Esophagus muscularis mucosa (tissue), 4 donors: Measurements from ENCODE around the gene DYRK4. TPM values are rescaled to one million over a fixed set of nuclear protein-coding genes. Genes with fewer than 3 reads are reported as not detected.

Source experiments
- DNase-seq: peaks from one replicate; pipeline ENCODE4 v3.0.0-alpha.2; 2017; ENCODE audit errors: extremely low spot score
- H3K27ac ChIP-seq, 4 donors: fragments of 200-600 bp; sonication (generic); replicated peaks in 1 of 4; 1 replicate in 3 of 4; 2 replicates in 1 of 4; pipeline ENCODE4 v1.5.1; 2016 to 2019; ENCODE audit warnings: mild to moderate bottlenecking in 1 of 4
- H3K27me3 ChIP-seq, 4 donors: fragments of 200-600 bp; sonication (generic); one replicate each; pipeline versions ENCODE4 v1.5.1 to v1.6.0; 2016 to 2019
- H3K36me3 ChIP-seq, 4 donors: fragments of 200-600 bp; sonication (generic); one replicate each; pipeline ENCODE4 v1.5.1; 2016 to 2019
- H3K4me1 ChIP-seq, 4 donors: fragments of 200-600 bp; sonication (generic); one replicate each; pipeline ENCODE4 v1.5.1; 2016 to 2019
- H3K4me3 ChIP-seq, 4 donors: fragments of 200-600 bp; sonication (generic); 1 replicate in 2 of 4; 2 replicates in 2 of 4; pipeline ENCODE4 v1.5.1; 2016 to 2019; ENCODE audit warnings: mild to moderate bottlenecking in 4 of 4, moderate library complexity in 1 of 4
- H3K9me3 ChIP-seq, 4 donors: fragments of 200-600 bp; sonication (generic); 1 replicate in 3 of 4; 2 replicates in 1 of 4; pipeline ENCODE4 v1.5.1; 2016 to 2019
- EP300 ChIP-seq: sonication (generic); formaldehyde crosslinking; IDR thresholded peaks from one replicate; pipeline ENCODE4 v1.6.1; 2017; ENCODE audit warnings: antibody characterized with exemption
- POLR2A ChIP-seq: fragments of 450-650 bp; IDR thresholded peaks from one replicate; pipeline ENCODE4 v1.6.1; 2017; ENCODE audit warnings: antibody characterized with exemption, moderate library complexity, mild to moderate bottlenecking, low read depth
- POLR2AphosphoS5 ChIP-seq, 2 donors: sonication (generic); formaldehyde crosslinking; IDR thresholded peaks; one replicate each; pipeline ENCODE4 v1.6.1; 2017; ENCODE audit warnings: antibody characterized with exemption in 2 of 2
- WGBS: methylation state at CpG from one replicate; pipeline ENCODE4 v1.1.5; 2018; 5-methylcytosine and 5-hydroxymethylcytosine counted together
- intact Hi-C: fragments of 100-400 bp; cut with DNase I; formaldehyde crosslinking; loops from one replicate; pipeline ENCODE4 v1.15.1; 2023
- total RNA-seq, 4 donors: library from RNA; depleted of rRNA; stranded (reverse); fragments of >200 nt; gene quantifications; one replicate each; pipeline versions ENCODE4 v1.1.0 to v1.2.1, GENCODE V29; 2016
- TF ChIP-seq, protein P1 (sequence below), 3 experiments: fragments of 200-600 bp in 2 of 3; fragments of 450-650 bp in 1 of 3; sonication (generic) in 2 of 3; IDR thresholded peaks; one replicate each; pipeline ENCODE4 v1.5.1; 2017 to 2019; ENCODE audit warnings: antibody characterized with exemption in 3 of 3, mild to moderate bottlenecking in 2 of 3, moderate library complexity in 1 of 3

Gene DYRK4
- total RNA-seq, 4 donors from 2014 or later = 35.2 to 47.8 (median 41.3) TPM

DNA sequence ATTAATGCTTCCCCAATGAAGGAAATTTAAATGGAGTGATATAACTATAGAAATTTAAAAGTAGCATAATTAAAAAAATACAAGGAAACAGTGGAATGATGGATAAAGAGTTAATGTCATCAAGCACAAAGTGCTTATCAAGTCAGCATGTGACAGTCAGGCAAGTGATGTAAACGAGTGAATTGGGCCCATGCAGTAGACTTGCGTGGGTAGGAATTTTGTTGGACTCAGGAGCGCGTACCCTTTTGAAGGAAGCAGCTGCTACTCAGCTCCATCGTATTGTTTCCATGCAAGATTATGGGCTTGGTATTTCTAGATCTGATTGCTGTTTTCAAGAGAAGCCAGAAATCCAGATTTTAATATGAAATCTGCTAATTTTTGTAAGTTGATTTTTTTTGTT lies 4.4 kb upstream of the DYRK4 start:
- Histone ChIP-seq H3K27me3 (no peaks in the 10 kb centered on the region), H3K4me3 (no peak overlapping the region), H3K27ac (no peak overlapping the region), H3K4me1 (peaks cover 10 to 11% (median 10%) of the 10 kb centered on the region in 4 donors), H3K36me3 (no peaks in the 10 kb centered on the region), H3K9me3 (no peaks in the 10 kb centered on the region)
- no peak for DNase-seq
- TF ChIP-seq, protein P1, sequence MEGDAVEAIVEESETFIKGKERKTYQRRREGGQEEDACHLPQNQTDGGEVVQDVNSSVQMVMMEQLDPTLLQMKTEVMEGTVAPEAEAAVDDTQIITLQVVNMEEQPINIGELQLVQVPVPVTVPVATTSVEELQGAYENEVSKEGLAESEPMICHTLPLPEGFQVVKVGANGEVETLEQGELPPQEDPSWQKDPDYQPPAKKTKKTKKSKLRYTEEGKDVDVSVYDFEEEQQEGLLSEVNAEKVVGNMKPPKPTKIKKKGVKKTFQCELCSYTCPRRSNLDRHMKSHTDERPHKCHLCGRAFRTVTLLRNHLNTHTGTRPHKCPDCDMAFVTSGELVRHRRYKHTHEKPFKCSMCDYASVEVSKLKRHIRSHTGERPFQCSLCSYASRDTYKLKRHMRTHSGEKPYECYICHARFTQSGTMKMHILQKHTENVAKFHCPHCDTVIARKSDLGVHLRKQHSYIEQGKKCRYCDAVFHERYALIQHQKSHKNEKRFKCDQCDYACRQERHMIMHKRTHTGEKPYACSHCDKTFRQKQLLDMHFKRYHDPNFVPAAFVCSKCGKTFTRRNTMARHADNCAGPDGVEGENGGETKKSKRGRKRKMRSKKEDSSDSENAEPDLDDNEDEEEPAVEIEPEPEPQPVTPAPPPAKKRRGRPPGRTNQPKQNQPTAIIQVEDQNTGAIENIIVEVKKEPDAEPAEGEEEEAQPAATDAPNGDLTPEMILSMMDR (IDR thresholded peaks at IDR 0.05) = no peak
- TF ChIP-seq EP300 = no peak
- no peak for TF ChIP-seq POLR2AphosphoS5 (IDR thresholded peaks at IDR 0.05)
- no peak for TF ChIP-seq POLR2A
- WGBS = 85% methylated on average over 5 of the region's 5 CpGs
- intact Hi-C loops = no loop called here

DNA sequence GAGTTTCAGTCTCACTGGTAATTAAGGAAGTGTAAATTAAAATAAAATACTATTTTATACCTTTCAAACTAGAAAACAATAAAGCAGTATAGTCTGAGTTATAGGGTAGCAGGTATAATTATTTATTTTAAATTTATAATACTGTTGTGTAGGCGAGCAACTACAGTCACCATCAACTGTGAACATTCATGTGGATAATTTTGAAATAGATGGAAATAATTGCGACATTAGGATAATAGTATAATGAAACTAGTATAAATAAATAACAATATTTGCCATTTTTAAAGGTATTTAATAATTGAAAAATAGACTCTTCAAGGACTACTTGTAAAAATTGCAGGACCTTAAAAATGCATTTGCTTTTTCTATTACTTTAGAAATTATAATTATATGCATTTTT lies 3.8 kb upstream of the DYRK4 start:
- H3K36me3 ChIP-seq = no peaks in the 10 kb centered on the region
- DNase-seq = no peak
- peaks cover 0 to under 1% (median 0%) of the 10 kb centered on the region in 4 donors for H3K27me3 ChIP-seq
- H3K4me1 ChIP-seq = peaks cover 10 to 13% (median 11%) of the 10 kb centered on the region in 4 donors
- no peak for TF ChIP-seq POLR2AphosphoS5 (IDR thresholded peaks at IDR 0.05)
- TF ChIP-seq EP300 = no peak
- TF ChIP-seq, protein P1 (IDR thresholded peaks at IDR 0.05) = no peak
- TF ChIP-seq POLR2A = no peak
- intact Hi-C loops = no loop called here
- no peak overlapping the region for H3K27ac ChIP-seq
- no peaks in the 10 kb centered on the region for H3K9me3 ChIP-seq
- 96% methylated on average over 2 of the region's 2 CpGs for WGBS
- no peak overlapping the region for H3K4me3 ChIP-seq

DNA sequence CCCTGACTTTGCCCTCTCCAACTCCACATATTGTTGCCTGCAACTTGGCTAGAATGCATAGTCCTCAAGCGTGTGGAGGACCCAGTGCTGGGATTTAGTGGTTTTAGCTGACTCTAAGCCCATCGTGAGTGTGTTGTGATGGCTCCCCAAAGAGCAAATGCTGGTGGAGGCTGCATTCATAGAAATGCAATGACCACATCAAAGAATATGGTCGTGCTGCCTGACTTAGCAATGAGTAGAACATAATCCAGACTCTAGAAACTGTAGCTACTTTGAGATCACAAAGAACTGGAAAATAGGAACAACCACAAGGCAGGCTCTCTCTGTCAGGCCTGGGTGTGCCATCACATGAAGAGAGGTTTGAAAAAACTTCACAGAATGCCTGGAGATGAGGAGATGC lies 1.3 kb downstream of the DYRK4 start:
- H3K4me1 ChIP-seq = peaks cover 10 to 13% (median 11%) of the 10 kb centered on the region in 4 donors
- no peaks in the 10 kb centered on the region for H3K36me3 ChIP-seq
- 90% methylated on average over 3 of the region's 3 CpGs for WGBS
- H3K27ac ChIP-seq = no peak overlapping the region
- no peak for TF ChIP-seq EP300
- TF ChIP-seq POLR2A = no peak
- TF ChIP-seq, protein P1 (IDR thresholded peaks at IDR 0.05) = no peak
- TF ChIP-seq POLR2AphosphoS5 (IDR thresholded peaks at IDR 0.05) = no peak
- H3K9me3 ChIP-seq = no peaks in the 10 kb centered on the region
- no peak overlapping the region for H3K4me3 ChIP-seq
- no peak for DNase-seq
- intact Hi-C loops = no loop called here
- peaks cover 0 to 19% (median 0%) of the 10 kb centered on the region in 4 donors for H3K27me3 ChIP-seq

DNA sequence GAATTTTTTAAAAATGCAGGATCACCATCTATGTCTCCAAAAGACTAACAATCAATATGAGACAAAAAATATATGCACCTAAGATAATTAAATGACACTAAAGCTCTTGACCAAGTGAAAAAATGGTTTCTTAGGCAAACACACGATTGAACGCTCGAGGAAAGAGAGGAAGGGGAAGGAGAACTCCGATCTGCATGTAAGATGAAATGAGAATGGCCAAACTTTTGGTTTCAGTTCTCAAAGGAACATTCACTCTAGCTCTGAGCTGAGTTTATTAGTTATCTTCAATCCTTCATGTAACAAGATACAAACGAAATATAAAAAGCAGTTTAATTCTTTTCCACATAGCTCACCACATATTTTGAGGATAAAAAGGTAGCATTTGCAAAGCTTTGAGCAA lies 2.8 kb downstream of the DYRK4 start:
- Histone ChIP-seq H3K4me3 (no peak overlapping the region), H3K9me3 (no peaks in the 10 kb centered on the region), H3K27ac (no peak overlapping the region), H3K27me3 (peaks cover 0 to 19% (median 0%) of the 10 kb centered on the region in 4 donors), H3K36me3 (no peaks in the 10 kb centered on the region), H3K4me1 (peaks cover 10 to 13% (median 11%) of the 10 kb centered on the region in 4 donors)
- no peak for TF ChIP-seq POLR2A
- TF ChIP-seq POLR2AphosphoS5 (IDR thresholded peaks at IDR 0.05) = no peak
- TF ChIP-seq EP300 = no peak
- TF ChIP-seq, protein P1 (IDR thresholded peaks at IDR 0.05) = no peak
- intact Hi-C loops = no loop called here
- DNase-seq = no peak
- 65% methylated on average over 5 of the region's 5 CpGs for WGBS

DNA sequence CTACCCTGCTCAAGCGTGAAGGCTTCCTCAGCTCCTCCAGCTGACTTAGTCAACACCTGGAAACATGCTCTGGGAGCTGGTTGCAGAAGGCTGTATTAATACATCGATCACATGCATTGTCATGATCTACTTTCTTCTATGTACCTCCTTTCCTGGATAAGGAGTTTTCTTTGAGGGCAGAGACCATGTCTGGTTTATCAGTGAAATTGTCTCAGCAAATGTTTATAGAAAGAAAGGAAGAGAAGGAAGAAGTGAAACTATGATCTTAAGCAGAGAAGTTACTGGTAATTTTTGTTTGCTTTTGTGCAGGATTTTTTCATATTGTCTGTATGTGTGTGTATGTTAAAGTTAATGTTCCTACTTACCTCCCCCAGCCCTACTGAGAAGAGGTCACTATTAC lies 4.5 kb downstream of the DYRK4 start:
- peak; percentile 29 for DNase-seq
- peaks cover 0 to 19% (median 0%) of the 10 kb centered on the region in 4 donors for H3K27me3 ChIP-seq
- no peak for TF ChIP-seq POLR2AphosphoS5 (IDR thresholded peaks at IDR 0.05)
- TF ChIP-seq EP300 = no peak
- no peak for TF ChIP-seq POLR2A
- TF ChIP-seq, protein P1 (IDR thresholded peaks at IDR 0.05) = no peak
- 90% methylated on average over 2 of the region's 2 CpGs for WGBS
- no peak overlapping the region for H3K27ac ChIP-seq
- H3K9me3 ChIP-seq = no peaks in the 10 kb centered on the region
- H3K36me3 ChIP-seq = no peaks in the 10 kb centered on the region
- no peak overlapping the region for H3K4me3 ChIP-seq
- intact Hi-C loops = no loop called here
- H3K4me1 ChIP-seq = peaks cover 10 to 13% (median 11%) of the 10 kb centered on the region in 4 donors
